DOHH2 (cell line): ENCODE measurements around the gene AFG1L.
A peak's percentile ranks its signal among the peaks of the same experiment; 100 is the strongest.
"Not testable (repeated sequence)": the region's sequence is repeated elsewhere in the genome, so short reads cannot be mapped to it uniquely, and the experiment has no call there.

Experiments used
- H3F3A ChIP-seq: fragments of 200-600 bp; sonication (generic), shearing (Covaris generic); 2 replicates; pipeline ENCODE4 v1.6.0; 2016; ENCODE audit warnings: antibody characterized with exemption, mild to moderate bottlenecking; ENCODE audit not compliant: control insufficient read depth, insufficient read depth
- H3K27ac ChIP-seq: fragments of 200-600 bp; sonication (generic); 2 replicates; pipeline ENCODE4 v1.5.1; 2014; ENCODE audit warnings: low read depth, mild to moderate bottlenecking, low read length, moderate library complexity
- H3K27me3 ChIP-seq: fragments of 200-600 bp; sonication (generic); 2 replicates; pipeline ENCODE4 v1.6.1; 2014; ENCODE audit warnings: mild to moderate bottlenecking, low read length, mixed read lengths; ENCODE audit not compliant: control insufficient read depth
- H3K36me3 ChIP-seq: fragments of 200-600 bp; sonication (generic); 2 replicates; pipeline ENCODE4 v1.6.1; 2014; ENCODE audit warnings: mild to moderate bottlenecking, low read length, moderate library complexity, mixed read lengths; ENCODE audit not compliant: control insufficient read depth
- H3K4me1 ChIP-seq: fragments of 200-600 bp; sonication (generic); 2 replicates; pipeline ENCODE4 v1.6.1; 2014; ENCODE audit warnings: mild to moderate bottlenecking, low read length, mixed read lengths; ENCODE audit not compliant: control insufficient read depth
- H3K4me2 ChIP-seq: fragments of 200-600 bp; sonication (generic); 2 replicates; pipeline ENCODE4 v1.6.0; 2014; ENCODE audit warnings: mild to moderate bottlenecking, low read length, moderate library complexity
- H3K4me3 ChIP-seq: fragments of 200-600 bp; sonication (generic); 2 replicates; pipeline ENCODE4 v1.5.1; 2014; ENCODE audit warnings: mild to moderate bottlenecking, low read length, mixed read lengths
- H3K79me2 ChIP-seq: fragments of 200-600 bp; sonication (generic); 2 replicates; pipeline ENCODE4 v1.6.1; 2014; ENCODE audit warnings: mild to moderate bottlenecking, low read length, mixed read lengths; ENCODE audit not compliant: control insufficient read depth
- H3K9me2 ChIP-seq: fragments of 200-600 bp; sonication (generic); replicated peaks from 2 replicates; pipeline ENCODE4 v1.6.1; 2014; ENCODE audit warnings: mild to moderate bottlenecking, low read length, mixed read lengths; ENCODE audit not compliant: control insufficient read depth
- H3K9me3 ChIP-seq: fragments of 200-600 bp; sonication (generic); 2 replicates; pipeline ENCODE4 v1.6.1; 2014; ENCODE audit warnings: antibody characterized with exemption, low read length, mixed read lengths; ENCODE audit not compliant: control insufficient read depth, insufficient read depth
- H4K20me1 ChIP-seq: fragments of 200-600 bp; sonication (generic); 2 replicates; pipeline ENCODE4 v1.6.0; 2014; ENCODE audit warnings: low read depth, mild to moderate bottlenecking, antibody characterized with exemption, low read length, moderate library complexity; ENCODE audit not compliant: control insufficient read depth, insufficient read depth
- EZH2phosphoT487 ChIP-seq: fragments of 200-600 bp; sonication (generic); IDR thresholded peaks from 2 replicates; pipeline ENCODE4 v1.6.1; 2017; ENCODE audit warnings: borderline replicate concordance, mild to moderate bottlenecking, antibody characterized with exemption, low read length, moderate library complexity, mixed read lengths
- TF ChIP-seq, protein P1 (sequence below): fragments of 200-600 bp; sonication (generic); IDR thresholded peaks from one replicate; pipeline ENCODE4 v1.5.1; 2014; ENCODE audit warnings: antibody characterized with exemption, mild to moderate bottlenecking, low read depth, low read length; ENCODE audit not compliant: poor library complexity, severe bottlenecking

AFG1L gene

DNA sequence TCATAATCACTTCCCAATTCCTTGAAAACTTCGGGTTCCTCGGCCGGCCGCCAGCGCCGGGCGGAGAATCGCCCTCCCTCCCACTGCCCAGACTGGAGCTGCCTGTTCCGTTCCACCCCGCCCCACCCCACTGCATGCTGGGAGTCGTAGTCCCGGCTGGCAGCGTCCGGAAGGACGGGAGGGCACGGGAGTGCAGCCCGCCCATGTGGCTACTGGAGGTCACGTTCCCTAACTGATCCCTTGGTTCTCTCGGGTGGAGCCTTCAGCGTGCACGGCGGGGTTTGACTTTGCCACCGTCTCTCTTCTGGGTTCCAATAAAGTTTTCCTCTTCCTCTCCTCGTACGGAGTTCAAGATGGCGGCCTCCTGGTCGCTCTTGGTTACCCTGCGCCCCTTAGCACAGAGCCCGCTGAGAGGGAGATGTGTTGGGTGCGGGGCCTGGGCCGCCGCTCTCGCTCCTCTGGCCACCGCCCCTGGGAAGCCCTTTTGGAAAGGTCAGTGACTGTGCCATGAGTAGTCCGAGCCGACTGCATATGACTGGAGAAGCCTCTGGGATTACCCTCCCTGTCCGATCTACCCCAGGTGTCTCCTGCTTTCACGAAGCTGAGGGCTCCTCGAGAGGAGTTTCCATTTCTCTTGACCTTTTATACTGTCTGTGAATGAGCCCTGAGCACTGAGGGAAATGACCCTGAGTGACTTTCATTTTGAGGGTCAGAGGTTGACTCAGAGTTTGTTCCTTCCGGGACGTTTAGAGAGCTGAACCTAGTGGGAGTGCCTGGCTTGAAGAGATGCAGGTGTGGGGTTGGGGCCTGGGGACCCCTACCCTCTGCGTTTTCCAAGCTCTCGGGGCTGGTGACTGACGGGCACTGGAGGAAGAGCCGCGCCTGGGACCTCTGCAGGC, at the start of gene AFG1L:
AFG1L (plus strand) TSS at position 328 of the 899 bp plus-strand sequence; CDS start at position 354, 26 bp downstream.
- TF ChIP-seq, protein P1, sequence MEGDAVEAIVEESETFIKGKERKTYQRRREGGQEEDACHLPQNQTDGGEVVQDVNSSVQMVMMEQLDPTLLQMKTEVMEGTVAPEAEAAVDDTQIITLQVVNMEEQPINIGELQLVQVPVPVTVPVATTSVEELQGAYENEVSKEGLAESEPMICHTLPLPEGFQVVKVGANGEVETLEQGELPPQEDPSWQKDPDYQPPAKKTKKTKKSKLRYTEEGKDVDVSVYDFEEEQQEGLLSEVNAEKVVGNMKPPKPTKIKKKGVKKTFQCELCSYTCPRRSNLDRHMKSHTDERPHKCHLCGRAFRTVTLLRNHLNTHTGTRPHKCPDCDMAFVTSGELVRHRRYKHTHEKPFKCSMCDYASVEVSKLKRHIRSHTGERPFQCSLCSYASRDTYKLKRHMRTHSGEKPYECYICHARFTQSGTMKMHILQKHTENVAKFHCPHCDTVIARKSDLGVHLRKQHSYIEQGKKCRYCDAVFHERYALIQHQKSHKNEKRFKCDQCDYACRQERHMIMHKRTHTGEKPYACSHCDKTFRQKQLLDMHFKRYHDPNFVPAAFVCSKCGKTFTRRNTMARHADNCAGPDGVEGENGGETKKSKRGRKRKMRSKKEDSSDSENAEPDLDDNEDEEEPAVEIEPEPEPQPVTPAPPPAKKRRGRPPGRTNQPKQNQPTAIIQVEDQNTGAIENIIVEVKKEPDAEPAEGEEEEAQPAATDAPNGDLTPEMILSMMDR: no peak
- TF ChIP-seq EZH2phosphoT487: no peak
- Histone ChIP-seq H3K36me3 (peaks cover 7% of the 10 kb centered on the region; the same call in 1 of the 2 replicates), H4K20me1 (no peaks in the 10 kb centered on the region), H3K79me2 (peaks cover 28% of the 10 kb centered on the region), H3K9me2 (no peaks in the 10 kb centered on the region), H3K27me3 (no peaks in the 10 kb centered on the region), H3K4me3 (peak within 1 kb of the TSS; percentile 85), H3K27ac (peak within 1 kb of the TSS; percentile 71), H3K4me2 (peak within 1 kb of the TSS; percentile 87), H3K4me1 (peaks cover 23% of the 10 kb centered on the region), H3F3A (peaks cover 15% of the 10 kb centered on the region), H3K9me3 (no peaks in the 10 kb centered on the region)

DNA sequence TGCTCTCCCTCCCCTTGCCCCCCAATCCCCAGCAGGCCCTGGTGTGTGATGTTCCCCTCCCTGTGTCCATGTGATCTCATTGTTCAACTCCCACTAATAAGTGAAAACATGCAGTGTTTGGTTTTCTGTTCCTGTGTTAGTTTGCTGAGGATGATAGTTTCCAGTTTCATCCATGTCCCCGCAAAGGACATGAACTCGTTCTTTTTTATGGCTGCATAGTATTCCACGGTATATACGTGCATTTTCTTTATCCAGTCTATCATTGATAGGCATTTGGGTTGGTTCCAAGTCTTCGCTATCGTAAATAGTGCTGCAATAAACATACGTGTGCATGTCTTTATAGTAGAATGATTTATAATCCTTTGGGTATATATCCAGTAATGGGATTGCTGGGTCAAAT, 49.8 kb upstream of the AFG1L start:
- not testable (repeated sequence) for H3K4me1 ChIP-seq, H3K9me3 ChIP-seq, H3K4me2 ChIP-seq, H3K27me3 ChIP-seq, H3K27ac ChIP-seq, H4K20me1 ChIP-seq, H3F3A ChIP-seq, H3K9me2 ChIP-seq, H3K4me3 ChIP-seq
- Histone ChIP-seq H3K36me3 (peaks cover 30% of the 10 kb centered on the region), H3K79me2 (peaks cover 81% of the 10 kb centered on the region)

DNA sequence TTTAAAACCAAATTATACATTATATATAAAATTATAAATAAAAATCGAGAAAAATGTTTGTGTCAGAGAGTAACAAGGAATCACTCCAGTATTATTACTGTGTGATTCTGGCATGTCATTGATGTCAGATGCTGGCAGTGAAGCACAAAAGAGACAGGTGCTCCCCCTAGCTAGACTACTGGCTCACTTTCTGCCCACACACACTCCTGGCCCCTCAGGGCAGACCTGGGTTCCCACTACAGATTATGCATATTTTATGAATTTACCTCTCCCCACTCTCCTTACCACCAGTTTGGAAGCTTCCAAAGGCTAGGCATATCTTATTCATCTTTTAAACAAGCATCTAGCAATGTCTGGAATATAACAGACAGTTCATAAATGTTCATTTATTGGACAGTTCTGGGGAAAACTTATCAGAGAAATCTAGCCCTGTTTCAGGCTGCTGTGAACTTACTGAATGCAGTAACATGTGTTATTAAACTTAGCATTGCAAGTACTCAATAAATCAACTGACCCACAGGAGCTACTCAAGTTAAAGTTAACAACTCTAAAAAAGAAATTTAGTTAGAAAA, 46.8 kb upstream of the AFG1L start:
- Histone ChIP-seq H3K4me3 (no peak overlapping the region), H3F3A (no peaks in the 10 kb centered on the region), H3K4me2 (no peak overlapping the region), H3K9me2 (no peaks in the 10 kb centered on the region), H3K4me1 (peaks cover 9% of the 10 kb centered on the region; the same call in 1 of the 2 replicates), H3K36me3 (peaks cover 23% of the 10 kb centered on the region), H3K27ac (no peak overlapping the region), H3K27me3 (no peaks in the 10 kb centered on the region), H3K79me2 (peaks cover 85% of the 10 kb centered on the region), H4K20me1 (peaks cover 5% of the 10 kb centered on the region; the same call in 1 of the 2 replicates), H3K9me3 (no peaks in the 10 kb centered on the region)
- TF ChIP-seq EZH2phosphoT487: no peak
- TF ChIP-seq, protein P1: no peak
